HL-60 (cell line): Measurements from ENCODE around the gene FOXP2.

ENCODE experiments used
- GABPA ChIP-seq: IDR thresholded peaks from 2 replicates; pipeline ENCODE4 v1.6.1; 2012; ENCODE audit warnings: low read depth
- POLR2AphosphoS5 ChIP-seq: IDR thresholded peaks from 2 replicates; pipeline ENCODE4 v1.6.1; 2012; ENCODE audit warnings: low read depth
- SPI1 ChIP-seq: IDR thresholded peaks from 2 replicates; pipeline ENCODE4 v1.6.1; 2012; ENCODE audit warnings: low read depth, mild to moderate bottlenecking, borderline replicate concordance
- TF ChIP-seq, protein P1 (sequence below): IDR thresholded peaks from one replicate; pipeline ENCODE4 v1.5.1; 2011; ENCODE audit warnings: low read length, control low read depth, inconsistent platforms; ENCODE audit not compliant: insufficient read depth
- TF ChIP-seq, protein P2 (sequence below): IDR thresholded peaks from 2 replicates; pipeline ENCODE4 v1.6.1; 2012; ENCODE audit warnings: low read depth; ENCODE audit not compliant: insufficient replicate concordance

DNA sequence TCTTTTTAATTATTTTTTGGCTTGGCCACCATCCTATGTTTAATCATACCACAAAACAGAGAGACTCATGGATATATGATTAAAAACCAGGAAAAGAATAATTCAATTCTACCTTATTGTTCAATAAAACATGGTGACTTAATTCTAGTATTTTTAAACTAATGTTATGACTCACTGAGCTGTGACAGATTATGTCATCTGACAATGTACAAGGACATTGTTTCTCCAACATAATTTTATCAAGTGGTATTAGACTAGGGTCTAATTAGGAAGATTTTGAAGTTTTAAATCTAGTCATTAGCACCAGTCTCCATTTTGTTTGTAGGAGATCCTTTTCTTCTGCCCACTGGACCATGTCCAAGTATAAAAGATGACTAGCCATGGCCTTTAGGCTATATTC, 307.9 kb downstream of the FOXP2 start:
- TF ChIP-seq, protein P1, sequence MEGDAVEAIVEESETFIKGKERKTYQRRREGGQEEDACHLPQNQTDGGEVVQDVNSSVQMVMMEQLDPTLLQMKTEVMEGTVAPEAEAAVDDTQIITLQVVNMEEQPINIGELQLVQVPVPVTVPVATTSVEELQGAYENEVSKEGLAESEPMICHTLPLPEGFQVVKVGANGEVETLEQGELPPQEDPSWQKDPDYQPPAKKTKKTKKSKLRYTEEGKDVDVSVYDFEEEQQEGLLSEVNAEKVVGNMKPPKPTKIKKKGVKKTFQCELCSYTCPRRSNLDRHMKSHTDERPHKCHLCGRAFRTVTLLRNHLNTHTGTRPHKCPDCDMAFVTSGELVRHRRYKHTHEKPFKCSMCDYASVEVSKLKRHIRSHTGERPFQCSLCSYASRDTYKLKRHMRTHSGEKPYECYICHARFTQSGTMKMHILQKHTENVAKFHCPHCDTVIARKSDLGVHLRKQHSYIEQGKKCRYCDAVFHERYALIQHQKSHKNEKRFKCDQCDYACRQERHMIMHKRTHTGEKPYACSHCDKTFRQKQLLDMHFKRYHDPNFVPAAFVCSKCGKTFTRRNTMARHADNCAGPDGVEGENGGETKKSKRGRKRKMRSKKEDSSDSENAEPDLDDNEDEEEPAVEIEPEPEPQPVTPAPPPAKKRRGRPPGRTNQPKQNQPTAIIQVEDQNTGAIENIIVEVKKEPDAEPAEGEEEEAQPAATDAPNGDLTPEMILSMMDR: no peak
- TF ChIP-seq POLR2AphosphoS5: no peak
- TF ChIP-seq GABPA: no peak
- TF ChIP-seq, protein P2, sequence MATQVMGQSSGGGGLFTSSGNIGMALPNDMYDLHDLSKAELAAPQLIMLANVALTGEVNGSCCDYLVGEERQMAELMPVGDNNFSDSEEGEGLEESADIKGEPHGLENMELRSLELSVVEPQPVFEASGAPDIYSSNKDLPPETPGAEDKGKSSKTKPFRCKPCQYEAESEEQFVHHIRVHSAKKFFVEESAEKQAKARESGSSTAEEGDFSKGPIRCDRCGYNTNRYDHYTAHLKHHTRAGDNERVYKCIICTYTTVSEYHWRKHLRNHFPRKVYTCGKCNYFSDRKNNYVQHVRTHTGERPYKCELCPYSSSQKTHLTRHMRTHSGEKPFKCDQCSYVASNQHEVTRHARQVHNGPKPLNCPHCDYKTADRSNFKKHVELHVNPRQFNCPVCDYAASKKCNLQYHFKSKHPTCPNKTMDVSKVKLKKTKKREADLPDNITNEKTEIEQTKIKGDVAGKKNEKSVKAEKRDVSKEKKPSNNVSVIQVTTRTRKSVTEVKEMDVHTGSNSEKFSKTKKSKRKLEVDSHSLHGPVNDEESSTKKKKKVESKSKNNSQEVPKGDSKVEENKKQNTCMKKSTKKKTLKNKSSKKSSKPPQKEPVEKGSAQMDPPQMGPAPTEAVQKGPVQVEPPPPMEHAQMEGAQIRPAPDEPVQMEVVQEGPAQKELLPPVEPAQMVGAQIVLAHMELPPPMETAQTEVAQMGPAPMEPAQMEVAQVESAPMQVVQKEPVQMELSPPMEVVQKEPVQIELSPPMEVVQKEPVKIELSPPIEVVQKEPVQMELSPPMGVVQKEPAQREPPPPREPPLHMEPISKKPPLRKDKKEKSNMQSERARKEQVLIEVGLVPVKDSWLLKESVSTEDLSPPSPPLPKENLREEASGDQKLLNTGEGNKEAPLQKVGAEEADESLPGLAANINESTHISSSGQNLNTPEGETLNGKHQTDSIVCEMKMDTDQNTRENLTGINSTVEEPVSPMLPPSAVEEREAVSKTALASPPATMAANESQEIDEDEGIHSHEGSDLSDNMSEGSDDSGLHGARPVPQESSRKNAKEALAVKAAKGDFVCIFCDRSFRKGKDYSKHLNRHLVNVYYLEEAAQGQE: no peak
- TF ChIP-seq SPI1: no peak
